GM19463 (cell line): Measurements from ENCODE around the gene PARP2.
"Not testable (repeated sequence)": the region's sequence is repeated elsewhere in the genome, so short reads cannot be mapped to it uniquely, and the experiment has no call there.

Experiments
- ATAC-seq: cut with Tn5 transposase; IDR thresholded peaks from one replicate; pipeline ENCODE4 v1.9.1; 2021; ENCODE audit warnings: mild to moderate bottlenecking, moderate library complexity; ENCODE audit not compliant: unreplicated experiment

The PARP2 gene

GRCh38 chr14:20346713-20347112, 3.3 kb downstream of the PARP2 start:
- ATAC-seq, result no peak

GRCh38 chr14:20347747-20348146, 4.3 kb downstream of the PARP2 start:
- ATAC-seq, result no peak

GRCh38 chr14:20350282-20350681, 6.8 kb downstream of the PARP2 start:
- ATAC-seq, result no peak

GRCh38 chr14:20350860-20351259, 7.4 kb downstream of the PARP2 start:
- ATAC-seq, result no peak

- no peak for ATAC-seq
These were observed 13.0 kb downstream of the PARP2 start for GRCh38 chr14:20356422-20356821.

GRCh38 chr14:20358474-20358873, 15.0 kb downstream of the PARP2 start:
- not testable (repeated sequence) for ATAC-seq

- ATAC-seq, result no peak
These were observed 22.5 kb downstream of the PARP2 start for GRCh38 chr14:20365928-20366327.

- ATAC-seq, result no peak
These were observed 29.4 kb downstream of the PARP2 start for GRCh38 chr14:20372796-20373195.

GRCh38 chr14:20375471-20375870, 32.0 kb downstream of the PARP2 start:
- no peak for ATAC-seq

GRCh38 chr14:20376071-20376588, 32.7 kb downstream of the PARP2 start:
- no peak for ATAC-seq

- no peak for ATAC-seq
These were observed 33.7 kb downstream of the PARP2 start for GRCh38 chr14:20377171-20377570.

GRCh38 chr14:20379743-20380142, 36.3 kb downstream of the PARP2 start:
- no peak for ATAC-seq

- no peak for ATAC-seq
These were observed 37.2 kb downstream of the PARP2 start for GRCh38 chr14:20380681-20381080.

- ATAC-seq, result no peak
These were observed 37.9 kb downstream of the PARP2 start for GRCh38 chr14:20381341-20381740.

GRCh38 chr14:20382526-20382925, 39.1 kb downstream of the PARP2 start:
- no peak for ATAC-seq

- no peak for ATAC-seq
These were observed 39.6 kb downstream of the PARP2 start for GRCh38 chr14:20383032-20383431.

GRCh38 chr14:20383636-20384035, 40.2 kb downstream of the PARP2 start:
- no peak for ATAC-seq

GRCh38 chr14:20384321-20384720, 40.9 kb downstream of the PARP2 start:
- no peak for ATAC-seq

- ATAC-seq, result no peak
These were observed 41.5 kb downstream of the PARP2 start for GRCh38 chr14:20384886-20385285.

- ATAC-seq, result no peak
These were observed 42.9 kb downstream of the PARP2 start for GRCh38 chr14:20386276-20386855.

- ATAC-seq, result no peak
These were observed 44.1 kb downstream of the PARP2 start for GRCh38 chr14:20387576-20387975.

GRCh38 chr14:20388159-20388558, 44.7 kb downstream of the PARP2 start:
- ATAC-seq, result no peak

GRCh38 chr14:20391505-20391904, 48.1 kb downstream of the PARP2 start:
- no peak for ATAC-seq
